ENCODE results near the gene ATG14. TPM values are rescaled to one million over a fixed set of nuclear protein-coding genes. Genes with fewer than 3 reads are reported as not detected.
A peak's percentile ranks its signal among the peaks of the same experiment; 100 is the strongest.
"Not testable (repeated sequence)": the region's sequence is repeated elsewhere in the genome, so short reads cannot be mapped to it uniquely, and the experiment has no call there.

Gene ATG14
- total RNA-seq, 3 donors from 2014 or later (not counting 1 experiment from before 2014, with no cell fraction given): 18.1 to 23.1 (median 20.5) TPM

GRCh38 chr14:55383541-55384140 is 28.0 kb downstream of the ATG14 start:
- Histone ChIP-seq H3K9me3 (ENCODE audit: control insufficient read depth, insufficient read depth, low read length) (no peaks in the 10 kb centered on the region), H3K36me3 (ENCODE audit: control insufficient read depth, insufficient read depth, low read length) (peaks cover 39% of the 10 kb centered on the region), H3K4me3 (ENCODE audit: low read length) (no peak overlapping the region), H3K4me1 (ENCODE audit: control insufficient read depth, insufficient read depth, low read length) (peaks cover 14% of the 10 kb centered on the region), H3K27ac (ENCODE audit: low read length) (no peak overlapping the region), H3K27me3 (ENCODE audit: control insufficient read depth, insufficient read depth, low read length) (no peaks in the 10 kb centered on the region)
- WGBS (ENCODE audit: insufficient coverage): 96% methylated on average over 5 of the region's 5 CpGs
- DNase-seq: no peak
- no peak overlapping the region for H3K4me3 Mint-ChIP-seq
- H3K9me3 Mint-ChIP-seq: no peaks in the 10 kb centered on the region
- TF ChIP-seq CTCF (IDR thresholded peaks at IDR 0.05): no peak
- H3K27ac Mint-ChIP-seq: peak overlapping the region in 1 of 2 donors; percentile 29
- peak in 1 of 3 donors; percentile 51 for ATAC-seq
- H3K36me3 Mint-ChIP-seq: peaks cover 22% of the 10 kb centered on the region
- intact Hi-C loops (cut with micrococcal nuclease): no loop called here
- no peaks in the 10 kb centered on the region for H3K27me3 Mint-ChIP-seq (ENCODE audit: low read depth in 2 of 2)
- H3K4me1 Mint-ChIP-seq: peaks cover 14 to 18% of the 10 kb centered on the region in 2 donors

- peaks cover 14% of the 10 kb centered on the region for H3K4me1 ChIP-seq (ENCODE audit: control insufficient read depth, insufficient read depth, low read length)
- H3K27ac Mint-ChIP-seq; H3K27ac ChIP-seq (ENCODE audit: low read length); H3K9me3 ChIP-seq (ENCODE audit: control insufficient read depth, insufficient read depth, low read length); H3K4me3 Mint-ChIP-seq; intact Hi-C loops (cut with micrococcal nuclease); ATAC-seq; H3K27me3 ChIP-seq (ENCODE audit: control insufficient read depth, insufficient read depth, low read length); DNase-seq; H3K27me3 Mint-ChIP-seq (ENCODE audit: low read depth in 2 of 2); H3K4me3 ChIP-seq (ENCODE audit: low read length); H3K9me3 Mint-ChIP-seq: not testable (repeated sequence)
- Mint-ChIP-seq H3K4me1 (peaks cover 14 to 18% of the 10 kb centered on the region in 2 donors), H3K36me3 (peaks cover 22% of the 10 kb centered on the region)
- WGBS (ENCODE audit: insufficient coverage): 94% methylated on average over 10 of the region's 10 CpGs
- peaks cover 40% of the 10 kb centered on the region for H3K36me3 ChIP-seq (ENCODE audit: control insufficient read depth, insufficient read depth, low read length)
Observed at GRCh38 chr14:55383056-55383466, 28.6 kb downstream of the ATG14 start.

GRCh38 chr14:55382483-55382882 is 29.1 kb downstream of the ATG14 start:
- ATAC-seq (no peak), DNase-seq (no peak)
- Histone ChIP-seq H3K4me3 (ENCODE audit: low read length) (no peak overlapping the region), H3K27ac (ENCODE audit: low read length) (no peak overlapping the region), H3K9me3 (ENCODE audit: control insufficient read depth, insufficient read depth, low read length) (no peaks in the 10 kb centered on the region), H3K4me1 (ENCODE audit: control insufficient read depth, insufficient read depth, low read length) (peaks cover 14% of the 10 kb centered on the region), H3K27me3 (ENCODE audit: control insufficient read depth, insufficient read depth, low read length) (no peaks in the 10 kb centered on the region), H3K36me3 (ENCODE audit: control insufficient read depth, insufficient read depth, low read length) (peaks cover 42% of the 10 kb centered on the region)
- peaks cover 23% of the 10 kb centered on the region for H3K36me3 Mint-ChIP-seq
- no peak overlapping the region for H3K27ac Mint-ChIP-seq
- no peaks in the 10 kb centered on the region for H3K9me3 Mint-ChIP-seq
- no peak overlapping the region for H3K4me3 Mint-ChIP-seq
- H3K4me1 Mint-ChIP-seq: peaks cover 14 to 18% of the 10 kb centered on the region in 2 donors
- no peak for TF ChIP-seq CTCF (IDR thresholded peaks at IDR 0.05)
- intact Hi-C loops (cut with micrococcal nuclease): no loop called here
- H3K27me3 Mint-ChIP-seq (ENCODE audit: low read depth in 2 of 2): no peaks in the 10 kb centered on the region
- 93% methylated on average over 3 of the region's 4 CpGs for WGBS (ENCODE audit: insufficient coverage)

GRCh38 chr14:55381561-55381960 is 30.1 kb downstream of the ATG14 start:
- DNase-seq (no peak), ATAC-seq (no peak)
- peaks cover 30% of the 10 kb centered on the region for H3K36me3 Mint-ChIP-seq
- no peak overlapping the region for H3K27ac Mint-ChIP-seq
- Histone ChIP-seq H3K27me3 (ENCODE audit: control insufficient read depth, insufficient read depth, low read length) (no peaks in the 10 kb centered on the region), H3K4me3 (ENCODE audit: low read length) (no peak overlapping the region), H3K36me3 (ENCODE audit: control insufficient read depth, insufficient read depth, low read length) (peaks cover 49% of the 10 kb centered on the region), H3K27ac (ENCODE audit: low read length) (no peak overlapping the region), H3K4me1 (ENCODE audit: control insufficient read depth, insufficient read depth, low read length) (peaks cover 9% of the 10 kb centered on the region), H3K9me3 (ENCODE audit: control insufficient read depth, insufficient read depth, low read length) (no peaks in the 10 kb centered on the region)
- no peak for TF ChIP-seq CTCF (IDR thresholded peaks at IDR 0.05)
- H3K27me3 Mint-ChIP-seq (ENCODE audit: low read depth in 2 of 2): no peaks in the 10 kb centered on the region
- intact Hi-C loops (cut with micrococcal nuclease): no loop called here
- 100% methylated on average over 1 of the region's 2 CpGs for WGBS (ENCODE audit: insufficient coverage)
- no peaks in the 10 kb centered on the region for H3K9me3 Mint-ChIP-seq
- H3K4me3 Mint-ChIP-seq: no peak overlapping the region
- peaks cover 8 to 9% of the 10 kb centered on the region in 2 donors for H3K4me1 Mint-ChIP-seq

All from natural killer cell (primary cell).